Activated CD8-positive, alpha-beta T cell treated with anti-CD3 and anti-CD28 coated beads, Interleukin-2, amount 10 ng/mL, durations not matched to agents 7 days and 5 days (primary cell): ENCODE measurements around the gene TNNI2. TPM values are rescaled to one million over a fixed set of nuclear protein-coding genes. Genes with fewer than 3 reads are reported as not detected.
"Not testable (repeated sequence)": the region's sequence is repeated elsewhere in the genome, so short reads cannot be mapped to it uniquely, and the experiment has no call there.

ENCODE experiments used
- ATAC-seq: fragments of 150-1000 bp; cut with Tn5 transposase; one replicate; pipeline ENCODE4 v1.10.0; 2021; ENCODE audit warnings: moderate library complexity
- CTCF ChIA-PET: fragments of 350-600 bp; sonication (Branson Sonifier 250); formaldehyde crosslinking; loops from one replicate; lab custom pipeline; 2021; ENCODE audit warnings: antibody characterized with exemption; lab: Charles Lee
- POLR2A ChIA-PET: fragments of 350-600 bp; sonication (Branson Sonifier 250); formaldehyde crosslinking; loops from one replicate; lab custom pipeline; 2021; ENCODE audit warnings: antibody characterized with exemption; lab: Charles Lee
- DNase-seq: peaks from one replicate; pipeline ENCODE4 v3.0.0-alpha.2; 2020
- H3K27ac Mint-ChIP-seq: one replicate; pipeline ENCODE4 v1.8.0; 2021; ENCODE audit warnings: mild to moderate bottlenecking, mixed read lengths
- H3K27me3 Mint-ChIP-seq: one replicate; pipeline ENCODE4 v1.8.0; 2021; ENCODE audit warnings: low read depth, mixed read lengths
- H3K36me3 Mint-ChIP-seq: one replicate; pipeline ENCODE4 v1.8.0; 2021; ENCODE audit warnings: low read depth, mixed read lengths
- H3K4me1 Mint-ChIP-seq: one replicate; pipeline ENCODE4 v1.8.0; 2021; ENCODE audit warnings: low read depth, mixed read lengths
- H3K4me3 Mint-ChIP-seq: one replicate; pipeline ENCODE4 v1.8.0; 2021; ENCODE audit warnings: mild to moderate bottlenecking, mixed read lengths
- H3K9me3 Mint-ChIP-seq: one replicate; pipeline ENCODE4 v1.8.0; 2022; ENCODE audit warnings: mixed read lengths; ENCODE audit not compliant: insufficient read depth
- total RNA-seq, 2 experiments: library from RNA; stranded (reverse); gene quantifications; one replicate each; pipeline ENCODE4 v1.2.3, GENCODE V29; 2021

TNNI2 gene
- total RNA-seq, 2 experiments from 2014 or later: 0.50 TPM; not detected in 1

DNA sequence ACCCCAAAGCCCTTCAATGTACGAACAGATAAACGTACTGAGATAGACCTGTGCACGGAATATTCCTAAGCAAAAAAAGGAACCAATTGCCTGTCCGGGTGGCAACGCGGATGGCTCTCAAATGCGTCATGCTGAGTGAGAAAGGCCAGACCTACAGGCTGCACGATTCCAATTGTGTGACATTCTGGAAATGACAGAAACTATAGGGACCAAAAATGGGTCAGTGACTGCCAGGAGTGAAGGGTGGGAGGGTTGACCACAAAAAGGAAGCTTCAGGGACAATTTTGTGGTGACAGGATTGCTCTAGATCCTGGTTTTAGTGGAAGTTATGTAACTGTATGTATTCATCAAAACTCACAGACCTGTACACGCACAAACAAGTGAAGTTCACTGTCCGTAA, 28.0 kb upstream of the TNNI2 start:
- H3K27me3 Mint-ChIP-seq: peaks cover 14% of the 10 kb centered on the region
- ChIA-PET POLR2A (no interaction called here), CTCF (interaction anchor here (4.1 kb wide), 1 partner anchor 117 kb away, joined by 29 read pairs; no protein-coding TSS in a partner anchor)
- no peak overlapping the region for H3K27ac Mint-ChIP-seq
- ATAC-seq (no peak), DNase-seq (no peak)
- H3K9me3 Mint-ChIP-seq: no peaks in the 10 kb centered on the region
- H3K4me3 Mint-ChIP-seq: no peak overlapping the region
- no peaks in the 10 kb centered on the region for H3K4me1 Mint-ChIP-seq
- H3K36me3 Mint-ChIP-seq: no peaks in the 10 kb centered on the region

DNA sequence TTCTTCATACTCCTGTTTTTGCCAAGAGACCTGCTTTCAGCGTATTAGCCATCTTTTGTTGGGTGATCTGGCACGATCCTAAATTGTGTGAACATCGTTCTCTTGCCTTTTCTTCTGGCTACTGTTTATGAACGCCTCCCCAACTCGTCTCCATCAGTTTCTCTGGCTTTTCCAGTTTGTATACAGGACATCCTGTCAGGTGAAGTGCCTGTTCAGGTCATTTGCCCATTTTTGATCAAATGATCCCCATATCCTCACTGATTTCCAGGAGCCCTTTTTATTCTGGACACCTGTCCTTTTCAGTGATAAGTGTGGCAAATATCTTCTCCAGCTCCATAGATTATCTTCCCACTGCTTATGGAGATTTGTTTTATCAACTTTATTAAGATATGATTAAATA, 26.5 kb upstream of the TNNI2 start:
- H3K4me1 Mint-ChIP-seq: no peaks in the 10 kb centered on the region
- ChIA-PET CTCF (interaction anchor here (0.7 kb wide), 1 partner anchor 119 kb away, joined by 3 read pairs; no protein-coding TSS in a partner anchor), POLR2A (no interaction called here)
- H3K9me3 Mint-ChIP-seq: peaks cover 2% of the 10 kb centered on the region
- H3K27me3 Mint-ChIP-seq: peaks cover 17% of the 10 kb centered on the region
- no peak overlapping the region for H3K27ac Mint-ChIP-seq
- H3K36me3 Mint-ChIP-seq: no peaks in the 10 kb centered on the region
- DNase-seq (no peak), ATAC-seq (no peak)
- no peak overlapping the region for H3K4me3 Mint-ChIP-seq

DNA sequence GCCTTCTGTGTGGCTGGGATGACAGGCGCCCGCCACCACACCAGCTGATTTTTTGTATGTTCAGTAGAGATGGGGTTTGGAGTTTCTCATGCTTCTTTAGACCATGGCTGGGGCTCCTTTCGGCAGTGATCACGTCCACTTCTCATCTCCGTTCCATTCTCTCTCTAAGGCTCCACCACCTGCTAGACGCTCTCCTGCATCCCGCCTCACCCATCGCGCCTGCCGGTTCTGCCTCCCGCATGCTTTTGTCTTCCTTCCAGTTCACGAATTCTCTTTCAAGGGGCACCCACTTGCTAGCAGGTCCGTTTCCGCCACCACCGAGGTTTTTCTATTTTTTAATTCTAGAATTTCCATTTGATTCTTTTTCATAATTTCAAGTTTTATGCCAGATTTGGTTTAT, 26.0 kb upstream of the TNNI2 start:
- ATAC-seq: no peak

DNA sequence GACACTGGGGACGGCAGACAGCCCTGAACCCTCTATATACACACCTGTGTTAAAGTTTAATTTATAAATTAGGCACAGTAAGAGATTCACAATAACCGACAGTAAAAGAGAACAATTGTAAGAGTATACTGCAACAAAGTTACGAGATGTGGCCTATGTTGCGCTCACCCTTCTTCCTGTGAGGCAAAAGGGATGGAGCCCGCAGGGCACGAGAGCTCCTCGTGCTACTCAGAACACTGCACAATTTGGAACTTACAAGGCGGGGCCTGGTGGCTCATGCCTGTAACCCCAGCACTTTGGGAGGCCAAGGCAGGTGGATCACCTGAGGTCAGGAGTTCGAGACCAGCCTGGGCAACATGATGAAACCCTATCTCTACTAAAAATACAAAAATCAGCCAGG, 25.4 kb upstream of the TNNI2 start:
- peaks cover 14% of the 10 kb centered on the region for H3K27me3 Mint-ChIP-seq
- DNase-seq, H3K4me1 Mint-ChIP-seq, H3K9me3 Mint-ChIP-seq, H3K36me3 Mint-ChIP-seq, CTCF ChIA-PET, POLR2A ChIA-PET, H3K4me3 Mint-ChIP-seq, ATAC-seq, H3K27ac Mint-ChIP-seq: not testable (repeated sequence)

More for the DNA sequence above, 26.0 kb upstream of the TNNI2 start:
- peaks cover 16% of the 10 kb centered on the region for H3K27me3 Mint-ChIP-seq
- H3K4me1 Mint-ChIP-seq: no peaks in the 10 kb centered on the region
- CTCF ChIA-PET: interaction anchor here (0.7 kb wide), 1 partner anchor 119 kb away, joined by 3 read pairs; no protein-coding TSS in a partner anchor
- H3K9me3 Mint-ChIP-seq: peaks cover 6% of the 10 kb centered on the region
- no peak overlapping the region for H3K27ac Mint-ChIP-seq
- no peak for DNase-seq
- POLR2A ChIA-PET: no interaction called here
- H3K36me3 Mint-ChIP-seq: no peaks in the 10 kb centered on the region
- H3K4me3 Mint-ChIP-seq: no peak overlapping the region

DNA sequence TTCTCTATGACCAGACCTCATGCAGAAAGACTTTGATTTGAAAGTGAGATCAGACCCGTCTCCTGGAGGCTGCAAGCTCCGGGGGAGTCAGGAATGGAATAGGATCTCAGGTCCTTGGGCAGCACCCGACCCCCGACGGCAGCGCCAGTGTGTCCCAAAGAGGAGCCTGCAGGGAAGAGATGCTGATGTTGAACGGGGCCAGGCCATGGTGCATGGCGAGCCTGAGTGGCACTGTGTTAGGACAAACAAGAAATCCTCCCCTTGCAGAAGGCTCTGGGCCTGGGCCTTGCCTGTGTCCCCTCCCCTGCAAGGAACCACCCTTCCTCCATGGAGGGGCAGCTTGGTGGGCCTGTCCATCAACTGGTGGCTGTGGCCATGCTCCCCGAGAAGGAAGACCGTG, 24.1 kb upstream of the TNNI2 start:
- DNase-seq (no peak), ATAC-seq (no peak)
- H3K9me3 Mint-ChIP-seq: peaks cover 13% of the 10 kb centered on the region
- ChIA-PET POLR2A (no interaction called here), CTCF (interaction anchor here (0.9 to 1.0 kb wide), 2 partner anchors 18 to 24 kb away, joined by 3 read pairs; partner anchors contain the start of gene TNNI2)
- H3K4me1 Mint-ChIP-seq: no peaks in the 10 kb centered on the region
- H3K36me3 Mint-ChIP-seq: no peaks in the 10 kb centered on the region
- H3K27ac Mint-ChIP-seq: no peak overlapping the region
- H3K4me3 Mint-ChIP-seq: no peak overlapping the region
- peaks cover 12% of the 10 kb centered on the region for H3K27me3 Mint-ChIP-seq

DNA sequence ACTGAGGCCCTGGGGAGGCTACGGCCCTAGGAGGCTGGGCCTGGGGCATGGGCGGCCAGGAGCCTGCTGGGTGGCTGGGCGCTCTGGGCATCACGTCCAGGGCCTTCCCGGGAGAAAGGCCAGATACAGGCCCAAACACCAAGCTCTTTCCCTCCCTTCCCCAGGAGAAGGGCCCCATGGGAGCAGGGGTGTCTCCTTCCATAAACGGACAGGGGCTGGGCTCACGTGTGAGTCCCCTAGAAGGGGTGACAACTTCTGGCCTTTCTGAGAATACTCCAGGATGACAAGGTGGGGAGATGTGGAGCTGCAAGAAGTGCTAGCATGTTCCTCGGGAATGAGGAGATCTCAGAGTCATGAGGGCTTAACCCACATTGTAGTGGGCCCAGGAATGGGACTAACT, 23.5 kb upstream of the TNNI2 start:
- no peaks in the 10 kb centered on the region for H3K36me3 Mint-ChIP-seq
- H3K4me3 Mint-ChIP-seq: no peak overlapping the region
- no peaks in the 10 kb centered on the region for H3K4me1 Mint-ChIP-seq
- no peak overlapping the region for H3K27ac Mint-ChIP-seq
- ChIA-PET POLR2A (no interaction called here), CTCF (interaction anchor here (0.9 to 2.2 kb wide), 4 partner anchors 17 to 121 kb away, joined by 3 to 6 read pairs (median 4); partner anchors contain the start of gene TNNI2)
- peaks cover 13% of the 10 kb centered on the region for H3K9me3 Mint-ChIP-seq
- DNase-seq (no peak), ATAC-seq (no peak)
- peaks cover 11% of the 10 kb centered on the region for H3K27me3 Mint-ChIP-seq

DNA sequence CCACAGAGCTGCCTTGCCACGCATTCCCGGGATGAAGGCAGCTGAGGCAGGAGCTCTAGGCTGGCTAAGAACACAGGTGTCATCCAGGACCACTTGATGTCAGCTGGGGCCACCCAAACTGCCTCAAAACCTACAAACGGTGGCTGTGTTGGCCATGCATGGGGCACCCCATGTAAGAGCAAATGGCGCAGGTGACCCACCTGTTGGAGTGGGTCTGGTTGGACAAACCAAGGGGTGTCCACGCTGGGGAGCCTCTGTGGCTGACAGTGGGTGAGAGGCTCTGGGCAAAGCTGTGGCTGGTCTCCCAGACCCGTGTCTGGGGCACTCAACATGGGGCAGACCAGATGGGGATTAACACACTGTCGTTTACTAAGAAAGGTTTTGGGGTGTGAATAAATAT, 23.0 kb upstream of the TNNI2 start:
- no peak overlapping the region for H3K4me3 Mint-ChIP-seq
- no peak overlapping the region for H3K27ac Mint-ChIP-seq

DNA sequence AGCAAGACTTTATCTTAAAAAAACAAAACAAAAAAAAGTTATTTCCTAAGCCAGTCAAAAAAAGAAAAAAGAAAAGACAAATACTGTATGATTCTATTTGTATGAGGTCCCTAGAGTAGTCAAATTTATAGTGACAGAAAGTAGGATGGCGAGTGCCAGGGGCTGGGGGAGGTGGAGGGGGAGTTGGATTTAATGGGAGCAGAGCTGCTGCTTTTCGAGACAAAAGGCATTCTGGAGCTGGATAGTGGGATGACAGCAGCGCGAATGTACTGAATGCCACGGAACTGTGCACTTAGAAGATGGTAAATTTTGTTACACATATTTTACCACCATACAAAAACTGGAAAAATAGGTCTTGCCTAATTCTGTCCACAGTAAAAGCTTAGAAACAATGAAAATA, 21.8 kb upstream of the TNNI2 start:
- no peak overlapping the region for H3K4me3 Mint-ChIP-seq
- DNase-seq: no peak
- peaks cover 11% of the 10 kb centered on the region for H3K27me3 Mint-ChIP-seq
- no peaks in the 10 kb centered on the region for H3K36me3 Mint-ChIP-seq
- CTCF ChIA-PET: interaction anchor here (1.2 to 2.2 kb wide), 3 partner anchors 16 to 164 kb away, joined by 4 to 6 read pairs (median 5); no protein-coding TSS in a partner anchor
- no peaks in the 10 kb centered on the region for H3K4me1 Mint-ChIP-seq
- no peak overlapping the region for H3K27ac Mint-ChIP-seq
- peaks cover 13% of the 10 kb centered on the region for H3K9me3 Mint-ChIP-seq
- no peak for ATAC-seq
- POLR2A ChIA-PET: no interaction called here

More for the DNA sequence above, 23.0 kb upstream of the TNNI2 start:
- POLR2A ChIA-PET: no interaction called here
- ATAC-seq (no peak), DNase-seq (no peak)
- CTCF ChIA-PET: interaction anchor here (1.0 to 2.2 kb wide), 3 partner anchors 17 to 122 kb away, joined by 3 to 6 read pairs (median 5); partner anchors contain the start of gene TNNI2
- Mint-ChIP-seq H3K4me1 (no peaks in the 10 kb centered on the region), H3K9me3 (peaks cover 13% of the 10 kb centered on the region), H3K27me3 (peaks cover 11% of the 10 kb centered on the region), H3K36me3 (no peaks in the 10 kb centered on the region)

DNA sequence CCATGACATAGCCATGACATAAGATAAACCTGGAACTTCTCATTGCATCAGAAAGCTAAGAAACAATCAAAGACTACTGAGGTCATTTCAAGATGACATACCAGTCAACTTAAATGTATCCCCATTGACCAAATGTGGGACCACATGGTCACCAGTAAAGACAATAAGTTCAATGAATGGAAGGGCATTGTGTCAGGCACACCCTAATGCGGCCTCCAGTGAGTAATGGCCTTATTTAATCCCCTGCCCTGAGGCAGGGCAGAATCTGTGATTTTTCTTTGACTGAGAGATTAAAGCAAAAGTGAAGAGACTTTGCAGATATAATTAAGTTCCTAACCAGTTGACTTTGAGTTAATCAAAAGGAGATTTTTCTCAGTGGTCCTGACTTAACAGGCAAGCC, 21.3 kb upstream of the TNNI2 start:
- Mint-ChIP-seq H3K36me3 (no peaks in the 10 kb centered on the region), H3K27me3 (peaks cover 9% of the 10 kb centered on the region), H3K27ac (no peak overlapping the region), H3K4me1 (no peaks in the 10 kb centered on the region), H3K4me3 (no peak overlapping the region), H3K9me3 (peaks cover 13% of the 10 kb centered on the region)
- CTCF ChIA-PET: interaction anchor here (1.2 to 2.2 kb wide), 3 partner anchors 15 to 165 kb away, joined by 4 to 6 read pairs (median 5); no protein-coding TSS in a partner anchor
- ATAC-seq (no peak), DNase-seq (no peak)
- POLR2A ChIA-PET: no interaction called here

DNA sequence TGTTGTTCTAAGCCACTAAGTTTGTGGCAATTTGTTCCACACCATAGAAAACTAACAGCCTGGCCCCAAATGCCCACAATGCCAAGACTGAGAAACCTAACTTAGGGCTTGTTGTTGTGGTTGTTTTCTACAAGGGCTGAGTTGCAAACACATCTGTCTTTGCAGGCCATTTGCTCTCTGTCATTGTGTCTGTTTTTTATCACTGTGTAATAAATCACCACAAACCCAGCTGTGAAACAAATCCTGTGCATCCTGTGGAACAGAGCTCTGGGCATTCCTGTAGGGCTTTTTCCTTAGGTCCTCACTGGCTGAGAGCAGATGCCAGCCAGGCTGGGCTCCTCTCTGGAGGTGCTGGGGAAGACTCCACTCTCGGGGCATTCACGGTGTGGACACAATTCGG, 19.7 kb upstream of the TNNI2 start:
- no peak overlapping the region for H3K27ac Mint-ChIP-seq
- peaks cover 13% of the 10 kb centered on the region for H3K9me3 Mint-ChIP-seq
- no peak overlapping the region for H3K4me3 Mint-ChIP-seq
- CTCF ChIA-PET: interaction anchor here (1.7 to 2.1 kb wide), 2 partner anchors 14 to 125 kb away, joined by 3 to 6 read pairs; no protein-coding TSS in a partner anchor
- ATAC-seq (no peak), DNase-seq (no peak)
- POLR2A ChIA-PET: no interaction called here
- H3K4me1 Mint-ChIP-seq: no peaks in the 10 kb centered on the region
- no peaks in the 10 kb centered on the region for H3K36me3 Mint-ChIP-seq
- H3K27me3 Mint-ChIP-seq: peaks cover 9% of the 10 kb centered on the region

DNA sequence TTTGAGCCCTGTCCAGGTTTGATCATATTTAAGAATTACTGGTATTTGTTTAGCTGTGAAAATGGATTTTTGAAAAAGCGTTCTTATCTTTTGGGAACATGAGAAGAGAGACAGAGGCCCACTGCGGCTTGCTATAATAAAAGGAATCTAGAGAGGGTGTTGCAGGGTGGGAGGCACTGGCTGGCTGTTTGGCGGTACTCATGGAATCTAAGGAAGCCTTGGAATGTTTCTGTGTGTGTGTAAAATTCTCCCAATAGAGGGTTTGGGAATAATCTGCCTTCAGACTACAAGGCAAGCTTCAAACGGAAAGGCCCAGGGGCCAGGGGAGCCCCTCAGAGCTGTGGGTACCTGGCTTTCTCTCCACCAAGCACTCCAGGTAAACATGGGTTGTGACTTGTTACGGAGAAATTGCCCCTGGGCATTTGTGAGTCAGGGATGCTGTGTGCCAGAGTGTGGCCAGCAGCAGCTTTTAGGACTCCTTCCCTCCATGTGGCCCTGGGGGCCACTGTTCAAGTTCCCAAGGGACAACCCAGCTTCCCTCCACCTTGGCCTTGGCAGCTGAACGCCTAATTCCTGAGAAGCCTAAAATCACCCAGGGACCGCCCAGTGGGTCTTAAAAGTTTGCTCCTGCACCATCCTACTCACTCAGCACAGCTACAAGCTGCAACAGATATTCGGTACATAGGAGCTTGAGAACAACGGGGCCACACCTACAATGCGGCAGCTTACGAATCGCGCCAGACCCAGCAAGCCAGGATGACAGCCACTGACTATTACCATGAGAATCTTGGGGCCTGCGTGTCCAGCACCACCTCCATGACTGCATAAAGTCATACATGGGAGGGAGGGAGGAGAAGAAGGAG, 18.1 kb upstream of the TNNI2 start:
- H3K9me3 Mint-ChIP-seq: peaks cover 13% of the 10 kb centered on the region
- DNase-seq (no peak), ATAC-seq (no peak)
- H3K27me3 Mint-ChIP-seq: peaks cover 9% of the 10 kb centered on the region
- H3K27ac Mint-ChIP-seq: no peak overlapping the region
- ChIA-PET CTCF (interaction anchor here (1.3 to 1.5 kb wide), 2 partner anchors 127 to 168 kb away, joined by 3 to 10 read pairs; no protein-coding TSS in a partner anchor), POLR2A (no interaction called here)
- H3K4me3 Mint-ChIP-seq: no peak overlapping the region
- no peaks in the 10 kb centered on the region for H3K36me3 Mint-ChIP-seq
- H3K4me1 Mint-ChIP-seq: no peaks in the 10 kb centered on the region

DNA sequence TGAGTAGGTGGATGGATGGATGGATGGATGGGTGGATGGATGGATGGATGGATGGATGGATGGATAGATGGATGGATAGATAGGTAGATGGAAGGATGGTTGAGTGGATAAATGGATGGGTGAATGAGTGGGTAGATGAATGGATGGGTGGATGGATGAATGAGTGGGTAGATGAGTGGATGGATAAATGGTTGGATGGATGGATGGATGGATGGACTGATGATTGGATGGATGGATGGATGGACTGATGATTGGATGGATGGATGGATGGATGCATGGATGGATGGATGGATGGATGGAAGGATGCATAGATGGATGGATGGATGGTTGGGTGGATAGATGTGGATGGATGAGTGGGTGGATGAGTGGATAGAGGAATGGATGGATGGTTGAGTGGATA, 17.2 kb upstream of the TNNI2 start:
- no peak for DNase-seq
- Mint-ChIP-seq H3K27me3 (peaks cover 9% of the 10 kb centered on the region), H3K27ac (no peak overlapping the region), H3K9me3 (peaks cover 13% of the 10 kb centered on the region), H3K4me1 (no peaks in the 10 kb centered on the region), H3K36me3 (no peaks in the 10 kb centered on the region), H3K4me3 (no peak overlapping the region)
- no peak for ATAC-seq
- CTCF ChIA-PET: no interaction called here
- POLR2A ChIA-PET: no interaction called here
